WTC11 (cell line): ENCODE measurements around the gene SMARCAD1. TPM values are rescaled to one million over a fixed set of nuclear protein-coding genes. Genes with fewer than 3 reads are reported as not detected.

Experiments
- ATAC-seq: fragments of 200-7000 bp; cut with Tn5 transposase; 2 replicates; pipeline ENCODE4 v1.10.0; 2021; ENCODE audit warnings: mild to moderate bottlenecking, moderate library complexity
- CTCF ChIA-PET: fragments of 300-600 bp; sonication (Branson Sonifier 250); formaldehyde crosslinking; loops from one replicate; lab custom pipeline; 2021; ENCODE audit warnings: antibody characterized with exemption; lab: Charles Lee
- POLR2A ChIA-PET: fragments of 350-600 bp; sonication (Branson Sonifier 250); formaldehyde crosslinking; loops from one replicate; lab custom pipeline; 2021; ENCODE audit warnings: antibody characterized with exemption; lab: Charles Lee
- DNase-seq: peaks from one replicate; pipeline ENCODE4 v3.0.0; 2021; ENCODE audit warnings: low spot score
- H3K27ac Mint-ChIP-seq: 2 replicates; pipeline ENCODE4 v1.8.0; 2021; ENCODE audit warnings: mixed read lengths
- H3K27me3 Mint-ChIP-seq: 2 replicates; pipeline ENCODE4 v1.8.0; 2021; ENCODE audit warnings: low read depth, mild to moderate bottlenecking, moderate library complexity, mixed read lengths
- H3K36me3 Mint-ChIP-seq: 2 replicates; pipeline ENCODE4 v1.8.0; 2021; ENCODE audit warnings: mixed read lengths
- H3K4me1 Mint-ChIP-seq: 2 replicates; pipeline ENCODE4 v1.8.0; 2022; ENCODE audit warnings: mixed read lengths
- H3K4me3 Mint-ChIP-seq: 2 replicates; pipeline ENCODE4 v1.8.0; 2021; ENCODE audit warnings: mild to moderate bottlenecking, moderate library complexity, mixed read lengths
- H3K9me3 Mint-ChIP-seq: 2 replicates; pipeline ENCODE4 v1.8.0; 2021; ENCODE audit warnings: mixed read lengths
- AR ChIP-seq: fragments of 250-450 bp; sonication (Bioruptor Pico); IDR thresholded peaks from 2 replicates; pipeline ENCODE4 v1.9.0; 2021; ENCODE audit warnings: mild to moderate bottlenecking
- ARID4B ChIP-seq: sonication (generic); formaldehyde crosslinking; IDR thresholded peaks from 2 replicates; pipeline ENCODE4 v1.8.0; 2023; ENCODE audit warnings: missing genetic modification reagents, mild to moderate bottlenecking, borderline replicate concordance
- CREM ChIP-seq: sonication (generic); formaldehyde crosslinking; IDR thresholded peaks from 2 replicates; pipeline ENCODE4 v1.8.1; 2022; ENCODE audit warnings: mild to moderate bottlenecking, missing genetic modification reagents, moderate library complexity
- FOXP1 ChIP-seq: sonication (generic); formaldehyde crosslinking; IDR thresholded peaks from 2 replicates; pipeline ENCODE4 v1.8.0; 2022; ENCODE audit warnings: missing genetic modification reagents, mild to moderate bottlenecking, moderate library complexity, borderline replicate concordance
- FOXP4 ChIP-seq: sonication (generic); formaldehyde crosslinking; IDR thresholded peaks from 2 replicates; pipeline ENCODE4 v1.8.0; 2022; ENCODE audit warnings: mild to moderate bottlenecking, missing genetic modification reagents
- GABPB1 ChIP-seq: sonication (generic); formaldehyde crosslinking; IDR thresholded peaks from 2 replicates; pipeline ENCODE4 v1.8.1; 2023; ENCODE audit warnings: mild to moderate bottlenecking, missing genetic modification reagents
- GTF2I ChIP-seq: fragments of 250-450 bp; sonication (Bioruptor Pico); conservative IDR thresholded peaks from 2 replicates; pipeline ENCODE4 v1.4.0; 2021; ENCODE audit warnings: mild to moderate bottlenecking
- JAZF1 ChIP-seq: fragments of 250-450 bp; sonication (Bioruptor Pico); IDR thresholded peaks from 2 replicates; pipeline ENCODE4 v1.9.0; 2021; ENCODE audit warnings: moderate library complexity, mild to moderate bottlenecking, inconsistent platforms
- MYBL2 ChIP-seq: sonication (generic); formaldehyde crosslinking; IDR thresholded peaks from 2 replicates; pipeline ENCODE4 v1.8.1; 2023; ENCODE audit warnings: mild to moderate bottlenecking, moderate library complexity, missing genetic modification reagents
- NR1H2 ChIP-seq: sonication (generic); formaldehyde crosslinking; IDR thresholded peaks from 2 replicates; pipeline ENCODE4 v1.9.0; 2021; ENCODE audit warnings: mild to moderate bottlenecking, moderate library complexity, missing genetic modification reagents
- PREB ChIP-seq: sonication (generic); formaldehyde crosslinking; IDR thresholded peaks from 2 replicates; pipeline ENCODE4 v1.8.1; 2022; ENCODE audit warnings: mild to moderate bottlenecking, missing genetic modification reagents, moderate library complexity, borderline replicate concordance
- SMAD4 ChIP-seq: sonication (generic); formaldehyde crosslinking; IDR thresholded peaks from 2 replicates; pipeline ENCODE4 v1.8.0; 2022; ENCODE audit warnings: mild to moderate bottlenecking, missing genetic modification reagents
- SOX15 ChIP-seq: fragments of 250-450 bp; sonication (Bioruptor Pico); IDR thresholded peaks from 2 replicates; pipeline ENCODE4 v1.9.0; 2021; ENCODE audit warnings: mild to moderate bottlenecking
- STAT6 ChIP-seq: sonication (generic); formaldehyde crosslinking; conservative IDR thresholded peaks from 2 replicates; pipeline ENCODE4 v1.8.1; 2023; ENCODE audit warnings: mild to moderate bottlenecking, low read depth, missing genetic modification reagents, moderate library complexity
- TEAD1 ChIP-seq: sonication (generic); formaldehyde crosslinking; IDR thresholded peaks from 2 replicates; pipeline ENCODE4 v1.8.0; 2022; ENCODE audit warnings: mild to moderate bottlenecking, missing genetic modification reagents
- TP53 ChIP-seq: sonication (generic); formaldehyde crosslinking; IDR thresholded peaks from 2 replicates; pipeline ENCODE4 v1.8.1; 2023; ENCODE audit warnings: mild to moderate bottlenecking, missing genetic modification reagents
- ZBTB21 ChIP-seq: sonication (generic); formaldehyde crosslinking; IDR thresholded peaks from 2 replicates; pipeline ENCODE4 v1.8.1; 2023; ENCODE audit warnings: mild to moderate bottlenecking, missing genetic modification reagents, borderline replicate concordance
- ZNF121 ChIP-seq: sonication (generic); formaldehyde crosslinking; IDR thresholded peaks from 2 replicates; pipeline ENCODE4 v1.8.0; 2023; ENCODE audit warnings: missing genetic modification reagents
- ZNF317 ChIP-seq: sonication (generic); formaldehyde crosslinking; IDR thresholded peaks from 2 replicates; pipeline ENCODE4 v1.8.1; 2023; ENCODE audit warnings: low read depth, mild to moderate bottlenecking, moderate library complexity, missing genetic modification reagents, borderline replicate concordance
- total RNA-seq: library from RNA; stranded (reverse); gene quantifications from 3 replicates; pipeline ENCODE4 v1.2.3, GENCODE V29; 2021

Gene SMARCAD1
- total RNA-seq, 1 experiment from 2014 or later = 48.9 TPM

GRCh38 chr4:94225449-94225848 is 17.8 kb downstream of the SMARCAD1 start:
- POLR2A ChIA-PET = no interaction called here
- peaks cover 42% of the 10 kb centered on the region for H3K36me3 Mint-ChIP-seq

GRCh38 chr4:94226763-94227162 is 19.1 kb downstream of the SMARCAD1 start:
- POLR2A ChIA-PET = no interaction called here
- no peak for ATAC-seq

More at GRCh38 chr4:94225449-94225848, 17.8 kb downstream of the SMARCAD1 start:
- TF ChIP-seq ZNF317 (CRISPR knock-in tag) (no peak), MYBL2 (CRISPR knock-in tag) (no peak), AR (no peak)
- no peaks in the 10 kb centered on the region for H3K27me3 Mint-ChIP-seq
- CTCF ChIA-PET = no interaction called here
- no peaks in the 10 kb centered on the region for H3K9me3 Mint-ChIP-seq
- no peak overlapping the region for H3K4me3 Mint-ChIP-seq
- no peak for ATAC-seq
- DNase-seq = no peak
- H3K4me1 Mint-ChIP-seq = peaks cover 6% of the 10 kb centered on the region
- H3K27ac Mint-ChIP-seq = no peak overlapping the region

GRCh38 chr4:94228493-94229216 is 21.0 kb downstream of the SMARCAD1 start:
- ChIA-PET POLR2A (no interaction called here), CTCF (no interaction called here)
- Mint-ChIP-seq H3K9me3 (no peaks in the 10 kb centered on the region), H3K4me1 (peaks cover 6% of the 10 kb centered on the region), H3K27ac (no peak overlapping the region), H3K4me3 (no peak overlapping the region), H3K27me3 (no peaks in the 10 kb centered on the region), H3K36me3 (peaks cover 44% of the 10 kb centered on the region)
- TF ChIP-seq FOXP4 (no peak), SOX15 (CRISPR knock-in tag) (no peak), TEAD1 (CRISPR knock-in tag) (no peak), TP53 (CRISPR knock-in tag) (no peak), FOXP1 (CRISPR knock-in tag) (no peak), MYBL2 (CRISPR knock-in tag) (no peak), CREM (CRISPR knock-in tag) (no peak), GABPB1 (no peak), PREB (CRISPR knock-in tag) (no peak), JAZF1 (CRISPR knock-in tag) (no peak), NR1H2 (no peak), SMAD4 (CRISPR knock-in tag) (no peak), ARID4B (CRISPR knock-in tag) (no peak), STAT6 (CRISPR knock-in tag) (no peak), ZBTB21 (CRISPR knock-in tag) (no peak)
- no peak for DNase-seq
- ATAC-seq = no peak

More at GRCh38 chr4:94226763-94227162, 19.1 kb downstream of the SMARCAD1 start:
- no peaks in the 10 kb centered on the region for H3K27me3 Mint-ChIP-seq
- TF ChIP-seq ZNF121 (CRISPR knock-in tag) (0 out of 2 replicates have a peak, but pooled peaks have one; percentile 35), GTF2I (no peak)
- H3K36me3 Mint-ChIP-seq = peaks cover 38% of the 10 kb centered on the region
- H3K9me3 Mint-ChIP-seq = no peaks in the 10 kb centered on the region
- DNase-seq = no peak
- peaks cover 6% of the 10 kb centered on the region for H3K4me1 Mint-ChIP-seq
- no peak overlapping the region for H3K4me3 Mint-ChIP-seq
- no peak overlapping the region for H3K27ac Mint-ChIP-seq
- CTCF ChIA-PET = no interaction called here
